Measurements from ENCODE around the gene ADAMTS18. TPM values are rescaled to one million over a fixed set of nuclear protein-coding genes. Genes with fewer than 3 reads are reported as not detected.

Gene ADAMTS18
- total and polyA plus RNA-seq, 2 of the 8 experiments (the other 6 are each of a cell fraction or from before 2014, with no cell fraction given), result 0.05 to 0.19 TPM

DNA sequence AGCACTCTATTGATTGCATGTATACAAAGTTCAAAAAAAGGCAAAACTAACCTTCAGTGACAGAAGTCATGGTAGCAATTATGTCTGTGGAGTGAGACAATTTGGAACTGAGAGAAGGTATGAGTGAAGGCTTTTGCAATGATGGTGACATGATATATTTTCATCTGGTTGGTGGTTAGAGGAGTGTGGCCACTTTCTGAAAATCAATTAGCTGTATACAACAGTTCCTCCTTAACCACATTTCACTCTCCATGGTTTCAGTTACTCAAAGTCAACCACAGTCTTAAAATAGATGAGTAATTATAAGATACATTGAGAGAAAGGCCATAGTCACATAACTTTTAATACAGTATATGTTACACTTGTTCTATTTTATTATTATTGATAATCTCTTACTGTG lies 26.2 kb downstream of the ADAMTS18 start (continued):
- TF ChIP-seq, protein P1, sequence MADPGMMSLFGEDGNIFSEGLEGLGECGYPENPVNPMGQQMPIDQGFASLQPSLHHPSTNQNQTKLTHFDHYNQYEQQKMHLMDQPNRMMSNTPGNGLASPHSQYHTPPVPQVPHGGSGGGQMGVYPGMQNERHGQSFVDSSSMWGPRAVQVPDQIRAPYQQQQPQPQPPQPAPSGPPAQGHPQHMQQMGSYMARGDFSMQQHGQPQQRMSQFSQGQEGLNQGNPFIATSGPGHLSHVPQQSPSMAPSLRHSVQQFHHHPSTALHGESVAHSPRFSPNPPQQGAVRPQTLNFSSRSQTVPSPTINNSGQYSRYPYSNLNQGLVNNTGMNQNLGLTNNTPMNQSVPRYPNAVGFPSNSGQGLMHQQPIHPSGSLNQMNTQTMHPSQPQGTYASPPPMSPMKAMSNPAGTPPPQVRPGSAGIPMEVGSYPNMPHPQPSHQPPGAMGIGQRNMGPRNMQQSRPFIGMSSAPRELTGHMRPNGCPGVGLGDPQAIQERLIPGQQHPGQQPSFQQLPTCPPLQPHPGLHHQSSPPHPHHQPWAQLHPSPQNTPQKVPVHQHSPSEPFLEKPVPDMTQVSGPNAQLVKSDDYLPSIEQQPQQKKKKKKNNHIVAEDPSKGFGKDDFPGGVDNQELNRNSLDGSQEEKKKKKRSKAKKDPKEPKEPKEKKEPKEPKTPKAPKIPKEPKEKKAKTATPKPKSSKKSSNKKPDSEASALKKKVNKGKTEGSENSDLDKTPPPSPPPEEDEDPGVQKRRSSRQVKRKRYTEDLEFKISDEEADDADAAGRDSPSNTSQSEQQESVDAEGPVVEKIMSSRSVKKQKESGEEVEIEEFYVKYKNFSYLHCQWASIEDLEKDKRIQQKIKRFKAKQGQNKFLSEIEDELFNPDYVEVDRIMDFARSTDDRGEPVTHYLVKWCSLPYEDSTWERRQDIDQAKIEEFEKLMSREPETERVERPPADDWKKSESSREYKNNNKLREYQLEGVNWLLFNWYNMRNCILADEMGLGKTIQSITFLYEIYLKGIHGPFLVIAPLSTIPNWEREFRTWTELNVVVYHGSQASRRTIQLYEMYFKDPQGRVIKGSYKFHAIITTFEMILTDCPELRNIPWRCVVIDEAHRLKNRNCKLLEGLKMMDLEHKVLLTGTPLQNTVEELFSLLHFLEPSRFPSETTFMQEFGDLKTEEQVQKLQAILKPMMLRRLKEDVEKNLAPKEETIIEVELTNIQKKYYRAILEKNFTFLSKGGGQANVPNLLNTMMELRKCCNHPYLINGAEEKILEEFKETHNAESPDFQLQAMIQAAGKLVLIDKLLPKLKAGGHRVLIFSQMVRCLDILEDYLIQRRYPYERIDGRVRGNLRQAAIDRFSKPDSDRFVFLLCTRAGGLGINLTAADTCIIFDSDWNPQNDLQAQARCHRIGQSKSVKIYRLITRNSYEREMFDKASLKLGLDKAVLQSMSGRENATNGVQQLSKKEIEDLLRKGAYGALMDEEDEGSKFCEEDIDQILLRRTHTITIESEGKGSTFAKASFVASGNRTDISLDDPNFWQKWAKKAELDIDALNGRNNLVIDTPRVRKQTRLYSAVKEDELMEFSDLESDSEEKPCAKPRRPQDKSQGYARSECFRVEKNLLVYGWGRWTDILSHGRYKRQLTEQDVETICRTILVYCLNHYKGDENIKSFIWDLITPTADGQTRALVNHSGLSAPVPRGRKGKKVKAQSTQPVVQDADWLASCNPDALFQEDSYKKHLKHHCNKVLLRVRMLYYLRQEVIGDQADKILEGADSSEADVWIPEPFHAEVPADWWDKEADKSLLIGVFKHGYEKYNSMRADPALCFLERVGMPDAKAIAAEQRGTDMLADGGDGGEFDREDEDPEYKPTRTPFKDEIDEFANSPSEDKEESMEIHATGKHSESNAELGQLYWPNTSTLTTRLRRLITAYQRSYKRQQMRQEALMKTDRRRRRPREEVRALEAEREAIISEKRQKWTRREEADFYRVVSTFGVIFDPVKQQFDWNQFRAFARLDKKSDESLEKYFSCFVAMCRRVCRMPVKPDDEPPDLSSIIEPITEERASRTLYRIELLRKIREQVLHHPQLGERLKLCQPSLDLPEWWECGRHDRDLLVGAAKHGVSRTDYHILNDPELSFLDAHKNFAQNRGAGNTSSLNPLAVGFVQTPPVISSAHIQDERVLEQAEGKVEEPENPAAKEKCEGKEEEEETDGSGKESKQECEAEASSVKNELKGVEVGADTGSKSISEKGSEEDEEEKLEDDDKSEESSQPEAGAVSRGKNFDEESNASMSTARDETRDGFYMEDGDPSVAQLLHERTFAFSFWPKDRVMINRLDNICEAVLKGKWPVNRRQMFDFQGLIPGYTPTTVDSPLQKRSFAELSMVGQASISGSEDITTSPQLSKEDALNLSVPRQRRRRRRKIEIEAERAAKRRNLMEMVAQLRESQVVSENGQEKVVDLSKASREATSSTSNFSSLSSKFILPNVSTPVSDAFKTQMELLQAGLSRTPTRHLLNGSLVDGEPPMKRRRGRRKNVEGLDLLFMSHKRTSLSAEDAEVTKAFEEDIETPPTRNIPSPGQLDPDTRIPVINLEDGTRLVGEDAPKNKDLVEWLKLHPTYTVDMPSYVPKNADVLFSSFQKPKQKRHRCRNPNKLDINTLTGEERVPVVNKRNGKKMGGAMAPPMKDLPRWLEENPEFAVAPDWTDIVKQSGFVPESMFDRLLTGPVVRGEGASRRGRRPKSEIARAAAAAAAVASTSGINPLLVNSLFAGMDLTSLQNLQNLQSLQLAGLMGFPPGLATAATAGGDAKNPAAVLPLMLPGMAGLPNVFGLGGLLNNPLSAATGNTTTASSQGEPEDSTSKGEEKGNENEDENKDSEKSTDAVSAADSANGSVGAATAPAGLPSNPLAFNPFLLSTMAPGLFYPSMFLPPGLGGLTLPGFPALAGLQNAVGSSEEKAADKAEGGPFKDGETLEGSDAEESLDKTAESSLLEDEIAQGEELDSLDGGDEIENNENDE (IDR thresholded peaks at IDR 0.05; ENCODE audit: insufficient replicate concordance, low read length), result no peak
- TF ChIP-seq SIX5 (IDR thresholded peaks at IDR 0.05; ENCODE audit: low read depth, low read length), result no peak
- TF ChIP-seq, protein P2, sequence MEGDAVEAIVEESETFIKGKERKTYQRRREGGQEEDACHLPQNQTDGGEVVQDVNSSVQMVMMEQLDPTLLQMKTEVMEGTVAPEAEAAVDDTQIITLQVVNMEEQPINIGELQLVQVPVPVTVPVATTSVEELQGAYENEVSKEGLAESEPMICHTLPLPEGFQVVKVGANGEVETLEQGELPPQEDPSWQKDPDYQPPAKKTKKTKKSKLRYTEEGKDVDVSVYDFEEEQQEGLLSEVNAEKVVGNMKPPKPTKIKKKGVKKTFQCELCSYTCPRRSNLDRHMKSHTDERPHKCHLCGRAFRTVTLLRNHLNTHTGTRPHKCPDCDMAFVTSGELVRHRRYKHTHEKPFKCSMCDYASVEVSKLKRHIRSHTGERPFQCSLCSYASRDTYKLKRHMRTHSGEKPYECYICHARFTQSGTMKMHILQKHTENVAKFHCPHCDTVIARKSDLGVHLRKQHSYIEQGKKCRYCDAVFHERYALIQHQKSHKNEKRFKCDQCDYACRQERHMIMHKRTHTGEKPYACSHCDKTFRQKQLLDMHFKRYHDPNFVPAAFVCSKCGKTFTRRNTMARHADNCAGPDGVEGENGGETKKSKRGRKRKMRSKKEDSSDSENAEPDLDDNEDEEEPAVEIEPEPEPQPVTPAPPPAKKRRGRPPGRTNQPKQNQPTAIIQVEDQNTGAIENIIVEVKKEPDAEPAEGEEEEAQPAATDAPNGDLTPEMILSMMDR (IDR thresholded peaks at IDR 0.05; ENCODE audit: control extremely low read depth in 1 of 3, insufficient read depth in 1 of 3, low read depth in 1 of 3, low read length in 3 of 3), result no peak
- no peak for TF ChIP-seq TBP (IDR thresholded peaks at IDR 0.05; ENCODE audit: low read depth, low read length)
- TF ChIP-seq NANOG (IDR thresholded peaks at IDR 0.05; ENCODE audit: insufficient read depth, low read depth, low read length, poor library complexity, severe bottlenecking), result no peak
- no peak for TF ChIP-seq YY1 (IDR thresholded peaks at IDR 0.05; ENCODE audit: low read depth, low read length)
- no peak for TF ChIP-seq SP4 (IDR thresholded peaks at IDR 0.05; ENCODE audit: low read length)
- TF ChIP-seq CBX8 (IDR thresholded peaks at IDR 0.05; ENCODE audit: borderline replicate concordance, low read depth, low read length), result no peak
- TF ChIP-seq, protein P3, sequence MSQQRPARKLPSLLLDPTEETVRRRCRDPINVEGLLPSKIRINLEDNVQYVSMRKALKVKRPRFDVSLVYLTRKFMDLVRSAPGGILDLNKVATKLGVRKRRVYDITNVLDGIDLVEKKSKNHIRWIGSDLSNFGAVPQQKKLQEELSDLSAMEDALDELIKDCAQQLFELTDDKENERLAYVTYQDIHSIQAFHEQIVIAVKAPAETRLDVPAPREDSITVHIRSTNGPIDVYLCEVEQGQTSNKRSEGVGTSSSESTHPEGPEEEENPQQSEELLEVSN (IDR thresholded peaks at IDR 0.05), result no peak

Measured in H1 (cell line).